Osteoblast (primary cell): ENCODE data around the gene DHRS1. TPM values are rescaled to one million over a fixed set of nuclear protein-coding genes. Genes with fewer than 3 reads are reported as not detected.

Experiments
- DNase-seq: peaks from one replicate; pipeline ENCODE4 v3.0.0; 2011; ENCODE audit warnings: low spot score, mixed read lengths; ENCODE audit not compliant: insufficient read length; ENCODE audit errors: missing footprints
- H2AFZ ChIP-seq: 2 replicates; pipeline ENCODE4 v1.6.0; 2011; ENCODE audit warnings: mild to moderate bottlenecking, low read length
- H3K27ac ChIP-seq: 2 replicates; pipeline ENCODE4 v1.5.1; 2011; ENCODE audit warnings: mild to moderate bottlenecking, low read depth, low read length, moderate library complexity
- H3K27me3 ChIP-seq: 2 replicates; pipeline ENCODE4 v1.6.0; 2012; ENCODE audit warnings: mild to moderate bottlenecking, control low read depth, inconsistent platforms, low read length, moderate library complexity; ENCODE audit not compliant: insufficient read depth
- H3K36me3 ChIP-seq: 2 replicates; pipeline ENCODE4 v1.5.1; 2011; ENCODE audit warnings: mild to moderate bottlenecking, low read length, control low read depth, moderate library complexity; ENCODE audit not compliant: insufficient read depth
- H3K4me1 ChIP-seq: 2 replicates; pipeline ENCODE4 v1.5.1; 2011; ENCODE audit warnings: mild to moderate bottlenecking, low read length, control low read depth, moderate library complexity; ENCODE audit not compliant: insufficient read depth
- H3K4me2 ChIP-seq: 2 replicates; pipeline ENCODE4 v1.6.0; 2011; ENCODE audit warnings: mild to moderate bottlenecking, low read length; ENCODE audit not compliant: insufficient read depth
- H3K4me3 ChIP-seq: fragments of 200-600 bp; sonication (generic); 3 replicates; pipeline ENCODE4 v1.5.1; 2012; ENCODE audit warnings: mild to moderate bottlenecking, low read length, inconsistent platforms; ENCODE audit not compliant: insufficient read depth
- H3K79me2 ChIP-seq: 2 replicates; pipeline ENCODE4 v1.6.0; 2012; ENCODE audit warnings: mild to moderate bottlenecking, low read length, control low read depth, inconsistent platforms; ENCODE audit not compliant: insufficient read depth
- H3K9me3 ChIP-seq: 2 replicates; pipeline ENCODE4 v1.5.1; 2011; ENCODE audit warnings: low read depth, low read length, control low read depth
- H4K20me1 ChIP-seq: 2 replicates; pipeline ENCODE4 v1.6.0; 2012; ENCODE audit warnings: mild to moderate bottlenecking, low read length, control low read depth; ENCODE audit not compliant: insufficient read depth
- total RNA-seq: library from RNA; depleted of rRNA; stranded (reverse); fragments of >200 nt; gene quantifications from 2 replicates; pipeline ENCODE4 v1.2.3, GENCODE V29; 2012
- TF ChIP-seq, protein P1 (sequence below): IDR thresholded peaks from 2 replicates; pipeline ENCODE4 v1.5.1; 2011; ENCODE audit warnings: mild to moderate bottlenecking, low read depth, low read length, moderate library complexity; ENCODE audit errors: extremely low read depth

DHRS1 gene
- total RNA-seq, 1 donor, result 9.8 TPM

DNA sequence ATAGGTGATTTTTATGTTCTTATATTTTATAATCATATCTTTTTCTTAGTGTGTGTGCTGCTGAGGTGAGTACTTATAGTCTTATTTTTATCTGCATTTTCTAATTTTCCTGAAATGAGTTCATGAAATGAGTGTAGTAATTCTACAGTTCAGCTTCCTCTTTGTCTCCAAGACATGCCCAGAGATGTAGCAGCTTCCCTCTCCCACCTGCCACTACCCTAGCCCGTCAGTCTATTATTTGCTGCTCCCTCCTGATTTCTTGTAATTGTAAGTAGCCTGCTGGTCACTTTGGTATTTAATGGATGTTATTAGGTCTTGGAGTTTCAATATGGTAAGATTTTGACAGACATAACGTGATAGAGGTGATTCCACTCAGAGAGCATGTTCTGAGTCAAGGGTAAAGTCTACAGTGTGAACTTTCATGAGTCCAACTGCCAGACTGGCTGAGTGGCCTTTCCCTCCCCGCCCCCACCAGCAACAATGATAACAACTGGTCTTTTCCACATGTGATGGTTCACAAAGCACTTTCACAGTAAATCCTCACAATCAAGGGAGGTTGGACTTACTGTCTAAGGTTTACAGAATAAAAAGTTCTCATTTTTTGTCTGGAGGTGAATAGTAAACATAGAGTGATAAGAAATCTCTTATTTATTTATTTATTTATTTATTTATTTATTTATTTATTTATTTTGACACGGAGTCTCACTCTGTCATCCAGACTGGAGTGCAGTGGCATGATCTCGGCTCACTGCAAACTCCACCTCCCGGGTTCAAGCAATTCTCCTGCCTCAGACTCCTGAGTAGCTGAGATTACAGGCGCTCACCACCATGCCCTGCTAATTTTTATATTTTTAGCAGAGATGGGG is 44.4 kb upstream of the DHRS1 start:
- peaks cover 4% of the 10 kb centered on the region for H3K27me3 ChIP-seq
- no peak overlapping the region for H2AFZ ChIP-seq
- TF ChIP-seq, protein P1, sequence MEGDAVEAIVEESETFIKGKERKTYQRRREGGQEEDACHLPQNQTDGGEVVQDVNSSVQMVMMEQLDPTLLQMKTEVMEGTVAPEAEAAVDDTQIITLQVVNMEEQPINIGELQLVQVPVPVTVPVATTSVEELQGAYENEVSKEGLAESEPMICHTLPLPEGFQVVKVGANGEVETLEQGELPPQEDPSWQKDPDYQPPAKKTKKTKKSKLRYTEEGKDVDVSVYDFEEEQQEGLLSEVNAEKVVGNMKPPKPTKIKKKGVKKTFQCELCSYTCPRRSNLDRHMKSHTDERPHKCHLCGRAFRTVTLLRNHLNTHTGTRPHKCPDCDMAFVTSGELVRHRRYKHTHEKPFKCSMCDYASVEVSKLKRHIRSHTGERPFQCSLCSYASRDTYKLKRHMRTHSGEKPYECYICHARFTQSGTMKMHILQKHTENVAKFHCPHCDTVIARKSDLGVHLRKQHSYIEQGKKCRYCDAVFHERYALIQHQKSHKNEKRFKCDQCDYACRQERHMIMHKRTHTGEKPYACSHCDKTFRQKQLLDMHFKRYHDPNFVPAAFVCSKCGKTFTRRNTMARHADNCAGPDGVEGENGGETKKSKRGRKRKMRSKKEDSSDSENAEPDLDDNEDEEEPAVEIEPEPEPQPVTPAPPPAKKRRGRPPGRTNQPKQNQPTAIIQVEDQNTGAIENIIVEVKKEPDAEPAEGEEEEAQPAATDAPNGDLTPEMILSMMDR, result no peak
- no peaks in the 10 kb centered on the region for H3K79me2 ChIP-seq
- peaks cover 12% of the 10 kb centered on the region for H3K4me1 ChIP-seq
- H4K20me1 ChIP-seq, result no peaks in the 10 kb centered on the region
- no peak overlapping the region for H3K27ac ChIP-seq
- no peak overlapping the region for H3K4me2 ChIP-seq
- DNase-seq, result no peak
- H3K9me3 ChIP-seq, result no peaks in the 10 kb centered on the region
- H3K4me3 ChIP-seq, result no peak overlapping the region
- H3K36me3 ChIP-seq, result no peaks in the 10 kb centered on the region

DNA sequence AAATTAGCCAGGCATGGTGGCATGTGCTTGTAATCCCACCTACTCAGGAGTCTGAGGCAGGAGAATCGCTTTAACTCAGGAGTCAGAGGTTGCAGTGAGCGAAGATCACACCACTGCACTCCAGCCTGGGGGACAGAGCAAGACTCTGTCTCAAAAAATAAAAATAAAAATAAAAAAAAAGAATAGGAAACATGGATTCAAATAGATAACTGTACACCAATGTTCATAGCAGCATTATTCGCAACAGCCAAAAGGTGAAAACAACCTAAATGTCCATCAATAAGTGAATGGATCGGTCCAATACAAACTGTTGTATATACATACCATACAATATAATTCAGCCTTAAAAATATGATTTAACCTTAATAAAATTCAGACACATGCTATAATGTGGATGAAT is 43.3 kb upstream of the DHRS1 start:
- no peak overlapping the region for H3K4me3 ChIP-seq
- no peaks in the 10 kb centered on the region for H4K20me1 ChIP-seq
- no peaks in the 10 kb centered on the region for H3K79me2 ChIP-seq
- H3K9me3 ChIP-seq, result no peaks in the 10 kb centered on the region
- no peak overlapping the region for H3K4me2 ChIP-seq
- peaks cover 4% of the 10 kb centered on the region for H3K27me3 ChIP-seq
- TF ChIP-seq, protein P1, result no peak
- H3K27ac ChIP-seq, result no peak overlapping the region
- no peak for DNase-seq
- no peak overlapping the region for H2AFZ ChIP-seq
- H3K4me1 ChIP-seq, result peaks cover 13% of the 10 kb centered on the region
- no peaks in the 10 kb centered on the region for H3K36me3 ChIP-seq

DNA sequence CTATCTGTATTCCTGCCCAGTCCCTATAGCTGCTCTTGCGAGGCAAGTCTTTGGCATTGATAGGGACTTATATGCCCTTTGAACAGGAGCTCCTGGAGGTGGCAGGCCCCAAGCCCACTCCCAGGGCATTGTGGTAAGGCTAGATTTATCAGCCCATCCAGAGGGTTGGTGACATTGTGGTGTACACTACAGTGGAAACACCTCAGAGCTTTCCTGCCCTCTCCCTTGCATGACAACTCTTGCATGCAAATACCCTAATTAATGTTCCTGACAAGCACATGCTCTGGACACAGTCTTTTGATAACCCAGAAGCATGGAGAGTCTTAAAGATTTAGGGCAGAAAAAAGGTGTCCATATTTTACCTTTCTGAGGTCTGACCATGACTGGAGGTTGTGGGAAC is 41.0 kb upstream of the DHRS1 start:
- Histone ChIP-seq H3K9me3 (no peaks in the 10 kb centered on the region), H4K20me1 (no peaks in the 10 kb centered on the region), H3K79me2 (no peaks in the 10 kb centered on the region), H3K36me3 (no peaks in the 10 kb centered on the region), H3K4me3 (no peak overlapping the region), H3K4me2 (no peak overlapping the region), H3K4me1 (peaks cover 19% of the 10 kb centered on the region), H3K27ac (no peak overlapping the region), H3K27me3 (peaks cover 4% of the 10 kb centered on the region), H2AFZ (no peak overlapping the region)
- TF ChIP-seq, protein P1, result no peak
- DNase-seq, result peak; percentile 71

DNA sequence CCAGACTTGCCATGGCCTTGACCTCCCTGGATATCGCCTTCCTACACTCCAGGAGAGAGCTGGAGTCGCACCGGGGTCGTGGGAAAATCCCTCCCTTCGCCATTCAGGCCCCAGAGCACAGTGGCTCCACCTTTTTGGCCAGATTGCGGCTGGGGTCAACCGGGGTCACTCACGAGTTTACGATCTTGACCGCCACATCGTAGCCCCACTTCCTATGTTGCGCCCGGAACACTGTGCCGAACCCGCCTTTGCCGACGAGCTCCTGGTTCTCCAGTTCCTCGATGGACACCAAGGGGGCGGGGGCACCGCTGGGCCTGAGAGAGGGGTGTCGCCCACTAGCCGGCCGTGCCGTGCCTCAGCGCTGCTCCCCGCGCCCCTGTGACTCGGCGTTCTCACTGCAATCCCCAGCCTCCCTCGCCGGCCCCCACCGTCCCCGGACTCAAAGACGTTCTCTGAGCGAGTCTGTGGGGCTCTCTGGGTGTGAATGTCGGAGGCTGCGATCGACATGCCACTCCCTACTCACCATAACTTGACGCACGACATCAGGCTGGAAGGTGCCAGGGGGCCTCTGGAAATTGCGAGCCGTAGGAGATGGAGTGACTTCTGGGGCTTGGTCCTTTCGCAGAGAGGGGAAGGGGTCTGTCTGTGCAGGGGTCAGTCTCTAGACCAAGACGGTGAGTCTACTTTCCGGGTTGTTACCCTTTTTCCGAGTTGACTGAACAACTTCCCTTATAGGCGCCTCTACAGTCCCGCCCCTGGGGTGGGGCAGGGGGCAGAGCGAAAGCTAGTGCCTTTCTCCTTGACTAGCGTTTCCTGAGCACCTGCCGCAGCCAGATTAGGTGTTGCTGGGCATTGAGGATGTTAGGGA is 39.9 kb upstream of the DHRS1 start, which contains the start of gene RIPK3:
Gene RIPK3, minus strand, starts transcription at position 708 of the 868 bp plus-strand sequence. Its CDS starts 165 bp downstream, at position 543.
- peak within 1 kb of the TSS; percentile 86 for H2AFZ ChIP-seq
- H3K4me2 ChIP-seq, result peak within 1 kb of the TSS; percentile 69
- peak within 1 kb of the TSS; percentile 72 for H3K4me3 ChIP-seq
- peaks cover 4% of the 10 kb centered on the region for H3K79me2 ChIP-seq
- no peaks in the 10 kb centered on the region for H3K9me3 ChIP-seq
- peaks cover 26% of the 10 kb centered on the region for H3K4me1 ChIP-seq
- no peaks in the 10 kb centered on the region for H3K36me3 ChIP-seq
- TF ChIP-seq, protein P1, result no peak
- peak; percentile 85 for DNase-seq
- H4K20me1 ChIP-seq, result no peaks in the 10 kb centered on the region
- peaks cover 4% of the 10 kb centered on the region for H3K27me3 ChIP-seq
- H3K27ac ChIP-seq, result no peak within 1 kb of the TSS
